ENCODE measurements around the gene ANO2. TPM values are rescaled to one million over a fixed set of nuclear protein-coding genes. Genes with fewer than 3 reads are reported as not detected.

ANO2 gene
- total RNA-seq, 2 donors from 2014 or later: 2.8 to 9.3 TPM

DNA sequence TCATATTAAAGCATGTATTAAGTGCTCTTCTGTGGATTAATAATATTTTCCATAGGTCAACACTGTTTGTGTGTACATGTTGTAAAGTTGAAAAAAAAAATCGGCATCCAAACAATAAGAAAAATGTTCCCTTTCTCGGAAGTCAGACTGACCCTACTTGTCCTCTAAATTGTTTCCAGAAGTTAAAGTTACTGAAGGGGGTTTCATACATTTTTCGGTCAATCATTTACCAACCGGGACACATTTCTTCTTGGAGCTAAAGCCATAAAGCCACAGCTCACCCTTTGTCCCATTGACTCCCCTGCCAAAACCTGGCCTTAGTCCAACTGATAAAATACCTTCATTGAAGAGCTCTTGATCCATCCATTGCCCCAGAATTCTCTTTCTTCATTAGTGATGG, 230.0 kb downstream of the ANO2 start:
- Histone ChIP-seq H3K9me3 (no peaks in the 10 kb centered on the region), H3K4me1 (no peaks in the 10 kb centered on the region), H3K27ac (no peak overlapping the region), H3K27me3 (no peaks in the 10 kb centered on the region), H3K36me3 (no peaks in the 10 kb centered on the region), H3K4me3 (no peak overlapping the region)
- no peak for TF ChIP-seq CTCF (IDR thresholded peaks at IDR 0.05)
- DNase-seq (ENCODE audit: low spot score): no peak

GRCh38 chr12:5713599-5714081, 231.4 kb downstream of the ANO2 start:
- peak; percentile 60 for DNase-seq (ENCODE audit: low spot score)
- peak overlapping the region in 1 of 2 donors; percentile 46 for H3K27ac ChIP-seq
- H3K36me3 ChIP-seq: no peaks in the 10 kb centered on the region
- TF ChIP-seq CTCF (IDR thresholded peaks at IDR 0.05): no peak
- no peaks in the 10 kb centered on the region for H3K9me3 ChIP-seq
- no peaks in the 10 kb centered on the region for H3K27me3 ChIP-seq
- H3K4me1 ChIP-seq: no peaks in the 10 kb centered on the region
- no peak overlapping the region for H3K4me3 ChIP-seq

DNA sequence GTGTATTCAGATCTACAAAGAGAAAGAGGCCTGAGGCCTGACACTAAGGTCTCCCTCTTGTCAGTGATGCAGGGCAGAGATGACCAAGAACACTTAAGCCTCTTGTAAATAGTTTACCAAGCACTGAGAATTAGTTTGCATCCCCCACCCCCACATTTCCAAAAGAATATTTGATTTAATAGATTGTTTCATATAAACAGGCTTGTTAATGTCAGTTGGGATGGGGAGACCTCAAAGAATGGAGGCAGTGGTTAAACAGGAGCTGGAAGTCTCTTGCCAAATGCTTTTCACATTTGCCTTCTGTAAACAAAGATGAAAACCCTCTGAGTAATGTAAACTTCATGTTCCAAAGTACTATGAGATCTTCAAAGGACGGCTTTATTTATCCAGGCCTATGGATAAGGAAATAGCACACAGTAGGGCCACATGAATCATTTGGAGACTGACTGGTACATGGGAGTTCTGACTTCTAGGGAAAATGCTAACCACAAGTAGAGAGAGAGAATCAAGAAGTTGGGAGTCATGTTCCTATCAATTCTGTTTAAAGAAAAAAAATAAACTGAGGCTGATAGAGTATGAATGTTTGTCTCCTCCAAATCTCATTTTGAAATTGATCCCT, 234.7 kb downstream of the ANO2 start:
- Histone ChIP-seq H3K4me1 (no peaks in the 10 kb centered on the region), H3K9me3 (no peaks in the 10 kb centered on the region), H3K4me3 (no peak overlapping the region), H3K36me3 (no peaks in the 10 kb centered on the region), H3K27ac (no peak overlapping the region), H3K27me3 (no peaks in the 10 kb centered on the region)
- no peak for TF ChIP-seq CTCF (IDR thresholded peaks at IDR 0.05)
- DNase-seq (ENCODE audit: low spot score): no peak

DNA sequence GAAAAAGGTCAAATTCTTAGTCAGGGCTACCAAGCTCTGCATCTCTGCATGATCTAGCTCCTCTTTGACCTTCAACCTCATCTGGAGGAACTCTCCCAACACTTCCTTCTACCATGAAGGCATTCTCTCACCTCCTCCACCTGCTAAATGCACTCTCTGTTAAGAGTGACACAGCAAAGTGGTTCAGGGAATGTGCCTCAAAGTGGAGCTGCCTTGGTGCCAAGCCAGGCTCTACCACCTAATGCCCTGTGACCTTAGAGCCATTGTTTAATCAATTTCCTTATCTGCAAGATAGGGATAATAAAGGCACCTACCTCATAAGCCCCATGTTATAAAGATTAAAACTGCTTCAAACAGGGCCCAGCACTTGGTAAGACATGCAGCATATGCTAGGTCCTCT, 236.7 kb downstream of the ANO2 start:
- no peaks in the 10 kb centered on the region for H3K9me3 ChIP-seq
- TF ChIP-seq CTCF (IDR thresholded peaks at IDR 0.05): no peak
- H3K36me3 ChIP-seq: no peaks in the 10 kb centered on the region
- no peaks in the 10 kb centered on the region for H3K27me3 ChIP-seq
- no peak overlapping the region for H3K4me3 ChIP-seq
- H3K27ac ChIP-seq: no peak overlapping the region
- DNase-seq (ENCODE audit: low spot score): no peak
- no peaks in the 10 kb centered on the region for H3K4me1 ChIP-seq

DNA sequence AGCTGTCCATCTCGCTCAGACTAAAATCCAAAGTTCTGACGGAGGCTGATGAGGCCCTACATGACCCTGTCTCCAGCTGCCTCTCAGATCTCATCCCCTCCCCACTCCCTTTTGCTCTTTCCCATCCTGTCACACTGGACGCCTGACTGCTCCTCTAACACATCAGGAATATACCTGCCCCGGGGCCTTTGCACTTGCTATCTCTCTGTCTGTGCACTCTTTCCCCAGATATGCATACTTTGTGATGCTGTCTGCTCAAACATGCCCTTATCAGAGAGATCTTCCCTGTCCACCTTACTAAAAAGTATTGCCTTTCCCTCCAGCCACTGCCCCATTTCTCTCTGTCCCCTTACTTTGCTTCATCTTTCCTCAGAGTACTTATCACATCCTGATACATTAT, 238.8 kb downstream of the ANO2 start:
- Histone ChIP-seq H3K27me3 (no peaks in the 10 kb centered on the region), H3K27ac (no peak overlapping the region), H3K36me3 (no peaks in the 10 kb centered on the region), H3K4me1 (no peaks in the 10 kb centered on the region), H3K9me3 (no peaks in the 10 kb centered on the region), H3K4me3 (no peak overlapping the region)
- TF ChIP-seq CTCF (IDR thresholded peaks at IDR 0.05): no peak
- no peak for DNase-seq (ENCODE audit: low spot score)

- no peak for DNase-seq (ENCODE audit: low spot score)
- H3K27me3 ChIP-seq: no peaks in the 10 kb centered on the region
- H3K36me3 ChIP-seq: no peaks in the 10 kb centered on the region
- TF ChIP-seq CTCF (IDR thresholded peaks at IDR 0.05): no peak
- H3K4me1 ChIP-seq: no peaks in the 10 kb centered on the region
- no peaks in the 10 kb centered on the region for H3K9me3 ChIP-seq
- H3K27ac ChIP-seq: no peak overlapping the region
- no peak overlapping the region for H3K4me3 ChIP-seq
Observed at GRCh38 chr12:5705791-5706190, 239.3 kb downstream of the ANO2 start.

All from right atrium auricular region (tissue), 2 donors.